Upper lobe of left lung (tissue), 4 donors: Measurements from ENCODE around the gene AGTPBP1.

Source experiments
- CTCF ChIP-seq, 6 experiments: fragments of 450-650 bp in 4 of 6; fragments of 200-600 bp in 2 of 6; sonication (generic) in 2 of 6; IDR thresholded peaks; one replicate each; pipeline ENCODE4 v1.5.1; 2016 to 2019; ENCODE audit warnings: antibody characterized with exemption in 6 of 6
- POLR2AphosphoS5 ChIP-seq, 2 donors: sonication (generic); formaldehyde crosslinking; IDR thresholded peaks; one replicate each; pipeline ENCODE4 v1.5.1; 2017; ENCODE audit warnings: antibody characterized with exemption in 2 of 2

- TF ChIP-seq CTCF (IDR thresholded peaks at IDR 0.05) (no peak), POLR2AphosphoS5 (IDR thresholded peaks at IDR 0.05) (no peak)
Measured at GRCh38 chr9:85730916-85731630, 10.7 kb downstream of the AGTPBP1 start.
